BLaER1 (cell line): ENCODE measurements around the gene SOCS4.
"Not testable (repeated sequence)": the region's sequence is repeated elsewhere in the genome, so short reads cannot be mapped to it uniquely, and the experiment has no call there.

Experiments used
- H3K27ac ChIP-seq: shearing (Covaris generic); formaldehyde crosslinking; 2 replicates; pipeline ENCODE4 v1.8.1; 2022
- H3K27me3 ChIP-seq: shearing (Covaris generic); formaldehyde crosslinking; 2 replicates; pipeline ENCODE4 v1.8.1; 2022
- H3K36me3 ChIP-seq: shearing (Covaris generic); formaldehyde crosslinking; 2 replicates; pipeline ENCODE4 v1.8.1; 2022
- H3K4me1 ChIP-seq: shearing (Covaris generic); formaldehyde crosslinking; 2 replicates; pipeline ENCODE4 v1.8.1; 2022
- H3K4me2 ChIP-seq: shearing (Covaris generic); formaldehyde crosslinking; 2 replicates; pipeline ENCODE4 v1.8.1; 2022
- H3K4me3 ChIP-seq: shearing (Covaris generic); formaldehyde crosslinking; 2 replicates; pipeline ENCODE4 v1.8.1; 2022
- H3K9ac ChIP-seq: shearing (Covaris generic); formaldehyde crosslinking; 2 replicates; pipeline ENCODE4 v1.8.1; 2022
- H3K9me3 ChIP-seq: shearing (Covaris generic); formaldehyde crosslinking; 2 replicates; pipeline ENCODE4 v1.8.1; 2022
- H4K20me1 ChIP-seq: shearing (Covaris generic); formaldehyde crosslinking; 2 replicates; pipeline ENCODE4 v1.8.1; 2022
- Cebpa-rat ChIP-seq: shearing (Covaris generic); IDR thresholded peaks from 2 replicates; pipeline ENCODE4 v1.8.1; 2022

SOCS4 gene

DNA sequence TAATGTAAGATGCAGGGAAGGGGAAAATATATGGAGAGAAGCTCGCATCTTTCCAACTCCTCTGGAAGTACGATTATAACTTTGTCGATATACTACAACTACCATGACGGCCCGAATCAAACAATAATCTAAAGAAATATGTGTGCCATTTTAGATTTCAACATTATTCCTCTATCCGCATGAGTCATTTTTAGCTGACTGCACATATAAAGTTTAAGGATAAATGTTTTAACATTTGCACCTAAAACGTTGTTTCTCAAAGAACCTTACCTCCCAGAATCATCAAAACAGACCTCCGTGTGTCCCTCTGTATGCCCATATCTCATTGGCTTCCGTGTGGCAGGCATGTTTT, 619 bp upstream of the SOCS4 start:
- H3K9me3 ChIP-seq: no peaks in the 10 kb centered on the region
- peak overlapping the region; percentile 80 for H3K4me3 ChIP-seq
- no peak for TF ChIP-seq Cebpa-rat
- peak overlapping the region; percentile 84 for H3K4me2 ChIP-seq
- H3K36me3 ChIP-seq: peaks cover 25% of the 10 kb centered on the region
- H3K27me3 ChIP-seq: no peaks in the 10 kb centered on the region
- peak overlapping the region; percentile 91 for H3K27ac ChIP-seq
- peak overlapping the region; percentile 87 for H3K9ac ChIP-seq
- peaks cover 44% of the 10 kb centered on the region for H3K4me1 ChIP-seq
- peaks cover 34% of the 10 kb centered on the region for H4K20me1 ChIP-seq

- H3K27me3 ChIP-seq: no peaks in the 10 kb centered on the region
- peaks cover 48% of the 10 kb centered on the region for H3K4me1 ChIP-seq
- H4K20me1 ChIP-seq: peaks cover 47% of the 10 kb centered on the region
- peak overlapping the region; percentile 87 for H3K9ac ChIP-seq
- H3K36me3 ChIP-seq: peaks cover 18% of the 10 kb centered on the region
- H3K27ac ChIP-seq: peak overlapping the region; percentile 91
- H3K9me3 ChIP-seq: no peaks in the 10 kb centered on the region
- peak overlapping the region; percentile 80 for H3K4me3 ChIP-seq
- TF ChIP-seq Cebpa-rat: no peak
- peak overlapping the region; percentile 91 for H3K4me2 ChIP-seq
Observed at GRCh38 chr14:55028066-55028465, 1.0 kb downstream of the SOCS4 start.

GRCh38 chr14:55028476-55028875, 1.4 kb downstream of the SOCS4 start:
- Histone ChIP-seq H3K4me2 (peak overlapping the region; percentile 91), H3K27ac (peak overlapping the region; percentile 91), H3K9ac (peak overlapping the region; percentile 87), H3K36me3 (peaks cover 15% of the 10 kb centered on the region), H3K4me1 (peaks cover 48% of the 10 kb centered on the region), H3K4me3 (peak overlapping the region; percentile 80), H4K20me1 (peaks cover 47% of the 10 kb centered on the region), H3K9me3 (no peaks in the 10 kb centered on the region), H3K27me3 (no peaks in the 10 kb centered on the region)
- no peak for TF ChIP-seq Cebpa-rat

GRCh38 chr14:55031190-55031589, 4.2 kb downstream of the SOCS4 start:
- peaks cover 47% of the 10 kb centered on the region for H4K20me1 ChIP-seq
- H3K9ac ChIP-seq: peak overlapping the region; percentile 59; the same call in 1 of the 2 replicates
- peak overlapping the region; percentile 91 for H3K4me2 ChIP-seq
- H3K4me1 ChIP-seq: peaks cover 38% of the 10 kb centered on the region
- peak overlapping the region; percentile 57 for H3K27ac ChIP-seq
- no peaks in the 10 kb centered on the region; the same call in 1 of the 2 replicates for H3K9me3 ChIP-seq
- peak overlapping the region; percentile 19; the same call in 1 of the 2 replicates for H3K4me3 ChIP-seq
- H3K27me3 ChIP-seq: no peaks in the 10 kb centered on the region
- TF ChIP-seq Cebpa-rat: no peak
- H3K36me3 ChIP-seq: peaks cover 37% of the 10 kb centered on the region

DNA sequence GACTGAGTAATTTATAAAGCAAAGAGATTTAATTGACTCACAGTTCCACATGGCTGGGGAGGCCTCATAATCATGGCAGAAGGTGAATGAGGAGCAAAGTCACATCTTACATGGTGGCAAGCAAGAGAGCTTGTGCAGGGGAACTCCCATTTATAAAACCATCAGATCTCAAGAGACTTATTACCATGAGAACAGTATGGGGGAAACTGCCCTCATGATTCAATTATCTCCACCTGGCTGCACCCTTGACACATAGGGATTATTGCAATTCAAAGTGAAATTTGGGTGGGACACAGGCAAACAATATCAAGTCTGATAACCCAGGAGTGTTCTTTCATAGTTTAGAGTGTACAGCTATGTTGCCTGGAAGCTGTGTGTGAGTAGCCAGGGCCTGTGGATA, 11.0 kb downstream of the SOCS4 start:
- not testable (repeated sequence) for H3K9ac ChIP-seq, H3K4me1 ChIP-seq, H3K4me3 ChIP-seq, H3K27me3 ChIP-seq, H3K27ac ChIP-seq, H3K4me2 ChIP-seq
- Histone ChIP-seq H3K36me3 (peaks cover 81% of the 10 kb centered on the region), H4K20me1 (peaks cover 47% of the 10 kb centered on the region), H3K9me3 (peaks cover 18% of the 10 kb centered on the region)

DNA sequence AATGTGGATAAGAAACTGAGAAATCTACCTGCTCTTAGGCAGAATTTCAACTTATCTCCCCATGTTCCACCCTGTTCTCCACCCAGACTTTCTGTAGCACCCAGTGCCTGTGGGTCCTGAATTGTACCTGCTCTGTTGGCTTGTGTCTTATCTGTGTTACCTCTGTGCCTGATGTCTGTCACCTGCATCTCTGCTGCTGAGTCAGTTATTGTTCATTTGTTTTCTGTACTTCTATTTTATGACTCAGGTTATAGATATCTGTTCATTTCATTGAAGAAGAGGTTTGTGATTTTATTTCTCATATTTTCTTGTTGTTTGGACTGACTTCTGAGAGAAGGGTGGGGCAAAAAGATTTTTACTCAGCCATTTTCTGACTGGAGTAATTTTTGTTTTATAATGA, 11.7 kb downstream of the SOCS4 start:
- no peak for TF ChIP-seq Cebpa-rat
- H3K9me3 ChIP-seq: peaks cover 18% of the 10 kb centered on the region
- H3K4me2 ChIP-seq: no peak overlapping the region
- H3K27ac ChIP-seq: no peak overlapping the region
- no peaks in the 10 kb centered on the region for H3K4me1 ChIP-seq
- H3K9ac ChIP-seq: no peak overlapping the region
- H4K20me1 ChIP-seq: peaks cover 50% of the 10 kb centered on the region
- H3K4me3 ChIP-seq: no peak overlapping the region
- H3K27me3 ChIP-seq: no peaks in the 10 kb centered on the region
- H3K36me3 ChIP-seq: peaks cover 85% of the 10 kb centered on the region

DNA sequence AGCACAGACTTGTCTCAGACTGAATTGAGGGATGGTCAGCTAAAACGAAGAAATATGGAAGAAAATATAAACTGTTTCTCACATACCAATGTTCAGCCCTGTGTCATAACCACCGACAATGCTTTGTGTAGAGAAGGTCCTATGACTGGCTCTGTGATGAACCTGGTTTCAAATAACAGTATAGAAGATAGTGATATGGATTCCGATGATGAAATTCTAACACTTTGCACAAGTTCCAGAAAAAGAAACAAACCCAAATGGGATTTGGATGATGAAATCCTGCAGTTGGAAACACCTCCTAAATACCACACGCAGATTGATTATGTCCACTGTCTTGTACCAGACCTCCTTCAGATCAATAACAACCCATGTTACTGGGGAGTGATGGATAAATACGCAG, 16.5 kb downstream of the SOCS4 start:
- Histone ChIP-seq H3K9me3 (no peaks in the 10 kb centered on the region), H3K4me3 (no peak overlapping the region), H3K27me3 (no peaks in the 10 kb centered on the region), H3K9ac (no peak overlapping the region), H3K36me3 (peaks cover 45% of the 10 kb centered on the region), H3K4me2 (no peak overlapping the region), H3K27ac (no peak overlapping the region), H3K4me1 (no peaks in the 10 kb centered on the region), H4K20me1 (peaks cover 39% of the 10 kb centered on the region)
- TF ChIP-seq Cebpa-rat: no peak

DNA sequence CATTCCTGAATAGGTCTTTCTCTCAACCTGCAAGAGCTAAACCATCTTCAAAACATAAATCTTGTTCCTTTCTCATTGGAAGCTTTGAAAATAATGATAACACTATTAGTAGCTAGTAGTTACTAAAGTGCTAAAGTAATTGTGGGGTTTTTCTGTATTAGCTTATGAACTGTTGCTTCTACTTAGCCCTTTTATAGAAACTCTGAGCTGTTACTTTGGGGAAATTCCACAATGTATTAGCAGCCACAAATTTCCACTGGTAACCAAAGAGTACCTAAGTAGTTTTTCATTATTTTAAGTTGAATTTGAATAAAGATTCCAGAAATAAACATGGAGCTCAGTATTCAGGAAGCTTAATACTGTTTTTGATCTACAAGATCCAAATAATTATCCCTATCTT, 18.1 kb downstream of the SOCS4 start:
- H3K27me3 ChIP-seq: no peaks in the 10 kb centered on the region
- H3K4me1 ChIP-seq: no peaks in the 10 kb centered on the region
- H3K4me2 ChIP-seq: no peak overlapping the region
- no peak overlapping the region for H3K27ac ChIP-seq
- H3K4me3 ChIP-seq: no peak overlapping the region
- no peak for TF ChIP-seq Cebpa-rat
- no peak overlapping the region for H3K9ac ChIP-seq
- H3K9me3 ChIP-seq: no peaks in the 10 kb centered on the region
- peaks cover 29% of the 10 kb centered on the region for H3K36me3 ChIP-seq
- peaks cover 25% of the 10 kb centered on the region for H4K20me1 ChIP-seq

DNA sequence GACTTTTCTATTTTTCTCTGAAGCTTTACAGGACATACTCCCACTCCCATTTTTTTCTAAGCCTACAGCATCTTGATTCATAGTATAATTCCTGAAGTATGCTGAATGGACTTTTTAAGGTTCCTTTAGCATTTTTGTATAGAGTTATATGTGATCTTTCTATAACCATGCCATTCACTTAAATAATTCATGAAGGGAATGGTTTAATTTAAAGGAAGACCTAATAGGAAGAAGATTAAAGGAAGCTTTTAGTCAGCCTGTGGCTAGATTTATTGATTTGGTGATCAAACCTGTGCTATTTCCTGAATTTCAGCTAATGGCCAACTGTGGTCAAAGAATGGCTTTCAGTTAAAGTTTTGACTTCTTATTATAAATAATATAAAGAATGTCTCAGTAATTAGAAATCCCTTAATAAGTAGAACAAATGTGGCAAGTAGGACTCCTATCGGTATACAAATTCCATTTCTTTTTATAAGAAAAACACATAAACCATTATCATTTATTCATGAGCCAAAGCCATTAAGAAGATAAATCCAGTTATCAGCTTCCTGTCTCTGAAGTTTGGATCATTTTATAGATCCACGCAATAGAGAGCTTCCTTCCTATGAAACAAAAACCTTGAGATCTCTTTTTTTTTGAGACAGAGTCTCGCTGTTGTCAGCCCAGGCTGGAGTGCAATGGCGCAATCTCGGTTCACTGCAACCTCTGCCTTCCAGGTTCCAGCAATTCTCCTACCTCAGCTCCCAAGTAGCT, 20.4 kb downstream of the SOCS4 start:
- peaks cover 9% of the 10 kb centered on the region for H3K4me1 ChIP-seq
- TF ChIP-seq Cebpa-rat: no peak
- H3K4me3 ChIP-seq: no peak overlapping the region

GRCh38 chr14:55048900-55049436, 21.9 kb downstream of the SOCS4 start:
- H3K27ac ChIP-seq: no peak overlapping the region
- H3K9ac ChIP-seq: no peak overlapping the region
- H3K9me3 ChIP-seq: no peaks in the 10 kb centered on the region
- peaks cover 22% of the 10 kb centered on the region for H4K20me1 ChIP-seq
- H3K36me3 ChIP-seq: peaks cover 11% of the 10 kb centered on the region
- H3K4me3 ChIP-seq: no peak overlapping the region
- TF ChIP-seq Cebpa-rat: no peak
- peaks cover 23% of the 10 kb centered on the region for H3K4me1 ChIP-seq
- H3K4me2 ChIP-seq: no peak overlapping the region
- H3K27me3 ChIP-seq: no peaks in the 10 kb centered on the region

More for the DNA sequence above, 20.4 kb downstream of the SOCS4 start:
- no peaks in the 10 kb centered on the region for H3K9me3 ChIP-seq
- H3K4me2 ChIP-seq: no peak overlapping the region
- H4K20me1 ChIP-seq: peaks cover 15% of the 10 kb centered on the region
- peaks cover 20% of the 10 kb centered on the region for H3K36me3 ChIP-seq
- H3K27ac ChIP-seq: no peak overlapping the region
- no peak overlapping the region for H3K9ac ChIP-seq
- no peaks in the 10 kb centered on the region for H3K27me3 ChIP-seq

- Histone ChIP-seq H3K27me3 (no peaks in the 10 kb centered on the region), H3K9me3 (no peaks in the 10 kb centered on the region), H3K4me3 (peak overlapping the region; percentile 96), H3K9ac (peak overlapping the region; percentile 99), H3K4me2 (peak overlapping the region; percentile 86), H3K36me3 (peaks cover 26% of the 10 kb centered on the region), H3K27ac (peak overlapping the region; percentile 99), H4K20me1 (peaks cover 43% of the 10 kb centered on the region), H3K4me1 (peaks cover 23% of the 10 kb centered on the region)
- TF ChIP-seq Cebpa-rat: no peak
Observed at GRCh38 chr14:55051165-55051422, 24.1 kb downstream of the SOCS4 start.
